GM03348 (cell line): ENCODE results near the gene ME3.

Source experiments
- DNase-seq: peaks from one replicate; pipeline ENCODE4 v3.0.0; 2012; ENCODE audit warnings: low spot score

The ME3 gene

GRCh38 chr11:86514453-86514852 is 158.0 kb downstream of the ME3 start:
- no peak for DNase-seq

- DNase-seq, result no peak
Observed at GRCh38 chr11:86513746-86514373, 158.6 kb downstream of the ME3 start.

DNA sequence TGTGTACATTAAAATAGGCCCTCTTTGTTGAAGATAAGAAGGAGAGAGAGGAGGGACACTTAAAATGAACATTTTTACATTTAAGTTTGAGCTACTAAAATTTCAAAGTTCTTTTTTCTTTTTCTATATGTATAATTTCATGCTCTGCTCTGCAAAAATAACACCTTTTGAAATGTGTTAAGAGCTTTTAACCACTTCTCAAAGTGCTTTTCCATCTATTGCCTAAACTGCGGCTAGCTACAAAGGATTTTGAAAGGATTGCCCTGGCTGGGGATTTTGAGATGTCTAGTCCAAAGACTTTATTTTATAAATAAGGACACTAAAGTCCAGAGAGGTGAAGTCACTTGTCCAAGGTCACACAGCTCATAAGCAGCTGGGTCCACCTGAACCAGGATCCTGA is 159.3 kb downstream of the ME3 start:
- DNase-seq, result no peak

GRCh38 chr11:86511086-86511551 is 161.3 kb downstream of the ME3 start:
- DNase-seq, result peak; percentile 35

- no peak for DNase-seq
Observed at GRCh38 chr11:86510674-86511073, 161.7 kb downstream of the ME3 start.

- DNase-seq, result no peak
Observed at GRCh38 chr11:86510097-86510496, 162.3 kb downstream of the ME3 start.

DNA sequence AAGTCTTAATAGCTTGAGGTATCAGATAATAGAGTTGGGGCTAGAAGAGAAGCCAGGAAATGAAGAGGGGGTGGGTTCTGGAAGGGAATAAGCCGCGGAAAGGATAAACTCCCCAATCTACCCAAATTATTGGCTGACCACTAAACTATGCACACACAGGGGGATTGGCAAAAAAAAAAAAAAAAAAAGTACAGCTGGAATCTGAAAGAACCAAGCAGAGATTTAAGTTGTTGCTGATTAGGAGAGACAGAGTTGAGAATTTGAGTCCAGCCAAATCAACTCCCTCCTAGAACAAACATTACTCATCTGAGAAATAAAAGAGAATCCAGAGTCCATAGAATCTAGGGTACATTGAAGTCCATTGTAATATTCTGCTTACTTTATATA is 162.8 kb downstream of the ME3 start:
- no peak for DNase-seq

DNA sequence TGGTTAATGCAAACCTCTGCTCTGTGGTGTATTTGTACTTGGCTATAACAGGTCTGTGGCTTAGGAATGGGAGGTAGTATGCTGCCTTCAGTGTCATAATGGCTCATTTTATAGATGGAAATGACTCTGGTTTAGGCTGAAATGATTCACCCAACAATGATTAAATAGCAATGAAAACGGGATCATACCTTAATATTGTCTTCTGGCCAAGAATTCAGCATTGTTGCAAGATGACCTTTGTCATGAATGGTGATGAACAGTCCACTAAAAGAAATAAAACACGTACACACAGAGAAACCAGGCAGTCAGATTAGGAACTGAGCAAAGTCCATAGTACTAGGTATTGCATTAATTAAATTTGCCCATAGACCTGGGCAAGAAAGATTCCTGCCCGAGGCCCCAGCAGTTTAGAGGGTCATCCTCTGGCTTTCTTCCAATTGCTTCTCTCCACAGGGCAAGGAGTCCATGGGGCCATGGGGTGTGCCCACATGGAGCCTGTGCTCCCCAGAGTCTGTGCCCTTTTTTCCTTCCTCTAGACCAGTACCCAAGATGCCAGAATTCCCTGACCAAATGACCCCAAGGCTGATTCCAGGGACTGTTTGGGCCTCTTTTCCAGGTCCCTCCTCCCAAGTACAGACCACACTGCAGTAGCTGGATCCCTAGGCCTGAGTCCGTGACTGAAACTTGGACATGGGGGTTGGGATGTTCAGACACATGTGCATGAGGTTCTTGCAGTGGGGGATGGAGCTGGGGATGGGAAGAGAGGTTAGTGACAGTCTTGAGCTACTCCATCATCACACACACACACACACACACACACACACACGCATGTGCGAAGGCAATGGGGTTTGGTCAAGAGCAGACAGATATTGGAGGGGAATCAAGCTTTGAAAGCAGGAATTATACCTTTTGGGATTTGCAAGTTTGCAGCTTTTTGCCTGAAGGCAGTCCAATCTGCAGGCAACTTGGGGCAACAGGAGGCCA is 163.5 kb downstream of the ME3 start:
- DNase-seq, result peak; percentile 24

- DNase-seq, result no peak
Observed at GRCh38 chr11:86507249-86507845, 165.1 kb downstream of the ME3 start.

DNA sequence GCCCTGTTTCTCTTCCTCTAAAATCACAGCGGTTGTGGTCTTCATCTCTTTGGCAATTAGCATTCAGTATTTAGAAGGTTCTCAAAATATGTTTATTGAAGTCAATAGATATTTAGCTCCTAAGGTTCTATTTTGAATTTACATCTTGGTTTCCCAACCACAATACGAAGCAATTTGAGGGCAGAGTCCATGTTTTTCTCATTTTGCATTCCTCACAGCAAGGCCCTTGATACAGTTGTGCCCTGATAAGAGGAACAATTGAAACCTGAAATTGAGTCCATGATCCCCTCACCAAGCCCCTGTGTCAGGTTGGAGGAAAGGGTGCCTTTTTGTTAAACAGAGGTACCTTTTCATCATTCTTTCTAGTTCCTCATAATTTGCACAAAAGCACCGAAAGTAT is 166.2 kb downstream of the ME3 start:
- DNase-seq, result no peak

GRCh38 chr11:86503131-86503530 is 169.3 kb downstream of the ME3 start:
- no peak for DNase-seq

DNA sequence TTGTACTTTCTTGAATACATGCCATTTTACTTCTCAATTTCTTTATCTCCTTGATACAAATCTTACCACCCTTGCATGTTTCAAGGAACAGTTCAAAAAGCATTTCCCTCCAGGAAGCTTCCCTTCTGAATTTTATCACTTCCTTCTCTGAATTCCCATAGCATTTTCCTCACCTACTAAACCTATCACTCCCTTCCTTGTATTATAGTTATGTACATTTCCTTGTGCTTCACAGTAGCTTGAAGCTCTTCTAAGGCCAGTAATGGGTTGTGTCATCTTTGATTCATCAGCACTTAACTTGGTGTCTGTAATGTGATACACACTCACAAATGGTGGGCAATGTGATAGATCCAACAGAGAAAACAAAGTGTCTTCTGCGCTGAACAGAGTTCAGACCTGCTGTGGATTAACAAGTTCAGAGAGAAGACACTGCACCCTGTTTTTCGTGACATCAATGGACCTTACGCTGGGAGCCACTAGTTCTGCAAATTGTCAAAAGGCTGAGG is 170.2 kb downstream of the ME3 start:
- no peak for DNase-seq

DNA sequence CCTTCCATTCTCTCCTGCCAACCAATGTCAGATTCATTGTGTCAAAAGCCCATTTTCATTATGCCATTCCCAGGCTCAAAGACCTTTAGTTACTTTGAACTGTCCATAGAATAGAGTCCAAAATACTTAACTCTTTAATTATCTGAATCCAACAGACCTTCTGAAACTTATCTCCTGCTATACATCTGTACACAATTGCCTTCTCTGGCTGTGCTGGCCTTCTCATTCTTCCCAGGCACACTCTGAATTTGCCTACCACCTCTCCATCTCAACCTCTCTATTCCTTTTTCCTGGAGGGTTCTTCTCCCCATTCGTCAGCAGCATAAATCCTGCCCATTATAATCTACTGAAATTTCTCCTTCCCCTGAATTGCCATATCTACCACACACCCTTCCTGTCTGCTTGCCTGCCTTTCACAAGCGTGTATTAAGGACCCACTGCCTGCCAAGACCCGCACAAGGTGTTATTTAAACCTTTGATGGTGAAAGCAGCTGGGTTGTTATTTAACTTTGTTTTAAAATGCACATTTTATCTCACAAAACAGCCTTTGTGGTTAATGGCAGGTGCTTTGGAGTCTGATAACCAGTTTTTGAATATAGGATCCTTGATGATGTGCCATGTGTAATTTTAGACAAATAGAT is 171.8 kb downstream of the ME3 start:
- no peak for DNase-seq

DNA sequence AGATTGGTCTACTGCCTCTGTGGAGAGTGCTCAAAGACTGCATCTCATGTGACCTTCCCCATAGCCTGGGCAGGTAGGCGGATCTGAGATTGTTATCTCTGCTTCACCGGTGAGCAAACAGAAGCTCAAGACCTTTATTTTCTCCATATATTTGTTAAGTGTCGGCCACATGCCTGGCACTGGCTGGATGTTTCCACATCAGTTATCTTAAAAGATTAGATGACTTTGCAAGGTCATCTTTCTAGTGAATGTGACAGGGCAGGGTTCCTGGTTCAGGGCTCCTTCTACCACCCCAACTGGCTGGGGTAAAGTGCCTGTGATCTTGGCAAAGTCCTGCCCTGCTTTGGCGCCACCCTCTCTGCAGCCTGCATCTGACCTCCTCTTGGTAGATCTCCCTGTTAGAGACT is 172.7 kb downstream of the ME3 start:
- DNase-seq, result no peak

DNA sequence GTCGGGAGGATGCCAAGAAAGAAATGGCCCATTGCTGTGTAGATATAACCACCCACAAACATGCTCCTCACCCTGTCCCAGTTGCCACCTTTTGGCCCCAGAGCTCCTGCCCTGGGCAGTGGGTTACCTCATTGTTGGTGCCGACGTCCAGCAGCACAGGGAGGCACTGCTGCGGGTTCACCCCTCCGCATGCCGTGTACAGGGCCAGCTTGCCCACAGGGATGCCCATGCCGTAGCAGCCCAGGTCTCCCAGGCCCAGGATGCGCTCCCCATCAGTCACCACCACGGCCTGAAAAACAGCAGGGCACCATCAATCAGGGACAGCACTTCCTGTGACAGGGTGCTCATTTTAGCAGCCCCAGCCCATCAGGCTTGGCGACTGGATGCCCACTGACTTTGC is 174.6 kb downstream of the ME3 start:
- DNase-seq, result no peak

GRCh38 chr11:86497310-86497709 is 175.1 kb downstream of the ME3 start:
- DNase-seq, result peak; percentile 70

DNA sequence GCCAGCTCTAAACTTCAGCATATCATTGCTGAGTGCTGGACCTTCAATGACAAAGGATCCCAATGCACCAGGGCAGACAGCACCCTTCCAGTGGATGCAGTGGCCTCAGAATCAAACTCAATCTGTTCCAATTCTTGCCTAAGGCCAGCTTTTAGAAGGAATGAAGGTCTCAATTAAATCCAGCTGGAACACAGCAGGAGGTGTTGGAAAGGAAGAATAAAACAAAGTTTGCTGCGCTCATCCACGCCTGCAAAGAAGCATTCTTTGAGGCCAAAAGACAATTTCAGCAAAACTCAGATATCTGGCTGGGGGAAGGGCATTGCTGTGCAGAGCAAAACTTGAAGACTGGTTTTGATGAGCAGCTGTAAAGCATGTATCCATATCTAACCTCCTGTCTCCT is 177.1 kb downstream of the ME3 start:
- no peak for DNase-seq

GRCh38 chr11:86492370-86493010 is 179.9 kb downstream of the ME3 start:
- no peak for DNase-seq

- no peak for DNase-seq
Observed at GRCh38 chr11:86491027-86491426, 181.4 kb downstream of the ME3 start.

DNA sequence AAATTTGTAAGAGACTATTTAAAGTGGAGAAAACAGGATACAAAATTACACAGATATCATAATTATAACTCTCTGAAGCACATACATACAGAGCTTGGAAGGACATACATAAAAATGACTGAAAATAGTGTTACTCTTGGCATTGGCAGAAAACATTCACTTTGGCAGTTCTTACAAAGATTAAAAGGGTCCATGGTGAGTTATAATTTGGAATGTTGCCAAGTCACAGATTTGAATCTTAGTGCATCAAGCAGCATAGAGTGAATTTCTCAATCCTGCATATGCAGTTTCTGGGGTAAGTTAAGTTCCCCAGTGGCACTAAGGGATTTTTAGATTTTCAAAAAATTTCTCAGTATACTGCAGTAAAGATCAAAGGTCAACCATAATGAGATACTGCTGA is 181.8 kb downstream of the ME3 start:
- no peak for DNase-seq

DNA sequence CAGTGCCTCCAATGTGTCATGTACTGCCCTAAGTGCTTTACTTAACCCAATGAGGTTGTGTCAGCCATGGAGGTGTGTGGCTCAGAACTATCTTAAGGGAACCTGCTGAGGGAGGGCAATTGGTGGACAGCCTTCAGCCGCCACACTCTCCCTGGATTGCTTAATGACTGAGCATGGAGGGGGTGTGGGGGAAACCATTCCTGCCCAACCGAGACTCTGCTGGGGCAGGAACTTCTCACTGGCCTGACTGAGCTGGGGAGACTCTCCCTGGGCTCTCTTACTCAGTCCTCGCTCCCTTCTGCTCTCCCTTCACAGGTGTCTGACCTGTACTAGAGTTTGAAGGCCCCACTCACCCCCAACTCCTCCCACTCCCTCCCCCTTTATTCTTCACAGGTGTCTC is 183.0 kb downstream of the ME3 start:
- DNase-seq, result no peak

DNA sequence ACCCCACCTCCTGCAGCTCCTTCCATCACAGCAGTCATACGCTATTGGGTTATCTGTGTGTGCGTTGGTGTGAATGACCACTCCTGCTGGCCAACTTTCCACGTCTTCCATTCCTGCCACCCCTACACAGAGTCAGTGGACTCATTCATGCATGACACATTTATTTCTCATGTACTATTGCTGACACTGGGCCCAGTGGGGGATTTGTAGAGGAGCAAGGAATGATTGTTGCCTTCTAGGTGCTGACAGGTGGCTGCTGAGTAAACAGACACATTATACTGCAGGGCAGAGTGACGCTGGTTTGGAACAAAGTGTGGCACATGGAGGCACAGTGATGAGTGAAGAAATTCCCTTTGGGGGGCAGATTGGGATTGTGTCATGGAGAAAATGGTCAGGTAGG is 183.9 kb downstream of the ME3 start:
- no peak for DNase-seq
